C4-2B (cell line): ENCODE data around the gene E2F8.

ENCODE experiments used
- CTCF ChIP-seq: fragments of 450-650 bp; conservative IDR thresholded peaks from 2 replicates; pipeline ENCODE4 v1.5.1; 2017; ENCODE audit warnings: mild to moderate bottlenecking
- ZFX ChIP-seq: fragments of 450-650 bp; IDR thresholded peaks from 2 replicates; pipeline ENCODE4 v1.6.1; 2017

DNA sequence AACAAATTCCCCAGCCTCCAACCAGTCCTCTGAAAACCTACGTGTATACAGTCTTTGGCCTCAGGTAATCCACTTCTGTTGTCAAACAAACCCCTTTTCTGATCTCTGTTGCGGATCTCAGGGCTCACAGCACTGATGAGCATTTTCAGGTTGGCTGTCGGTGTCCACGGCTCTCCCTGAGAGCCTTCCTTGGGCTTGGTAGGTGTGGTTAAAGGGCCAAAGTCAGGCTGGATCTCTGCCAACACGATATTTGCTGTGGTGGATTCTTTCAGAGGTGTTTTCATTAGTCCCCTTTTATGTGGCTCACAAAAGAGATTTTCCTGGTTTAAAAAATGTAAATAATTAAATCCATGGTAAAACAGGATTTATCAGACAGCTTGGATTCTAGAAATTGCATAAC lies 2.9 kb downstream of the E2F8 start:
- TF ChIP-seq CTCF (no peak), ZFX (no peak)
